Muscle of back (tissue), 11 donors: ENCODE results near the gene CCDC137. TPM values are rescaled to one million over a fixed set of nuclear protein-coding genes. Genes with fewer than 3 reads are reported as not detected.
"Not testable (repeated sequence)": the region's sequence is repeated elsewhere in the genome, so short reads cannot be mapped to it uniquely, and the experiment has no call there.

Source experiments
- DNase-seq, 3 donors: peaks; one replicate each; pipeline versions ENCODE4 v3.0.0 to v3.0.0-alpha.2; 2013
- polyA plus RNA-seq, 10 donors: library from polyadenylated mRNA; unstranded; fragments of 120-200 nt; gene quantifications; one replicate each; pipeline ENCODE4 v1.2.1, GENCODE V29; 2013; ENCODE audit not compliant: insufficient read length in 10 of 10

CCDC137 gene
- polyA plus RNA-seq, 10 donors = 8.8 to 16.1 (median 12.5) TPM

GRCh38 chr17:81648707-81649085 lies 17.8 kb upstream of the CCDC137 start:
- DNase-seq = no peak

- DNase-seq = no peak
Observed at GRCh38 chr17:81650951-81651350, 15.6 kb upstream of the CCDC137 start.

DNA sequence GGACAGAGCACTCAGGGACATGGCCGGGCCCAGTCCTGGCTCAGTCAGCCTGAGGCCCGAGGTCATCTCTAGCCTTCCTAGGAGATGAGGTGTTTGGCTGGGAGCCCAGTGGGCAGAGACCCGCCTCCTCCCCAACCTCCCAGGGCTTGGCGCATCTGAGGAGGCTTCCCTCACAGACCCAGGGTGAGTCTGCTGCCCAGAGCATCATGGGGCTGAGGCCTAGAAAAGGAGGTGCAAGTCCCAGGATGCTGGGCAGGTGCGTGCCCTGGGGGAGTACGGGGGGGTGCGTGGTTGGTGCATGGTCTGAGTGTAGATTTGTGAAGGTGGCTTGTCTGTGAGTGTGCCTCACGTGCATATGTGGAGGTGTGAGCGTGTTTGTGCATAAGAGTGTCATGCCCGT lies 14.8 kb upstream of the CCDC137 start:
- no peak for DNase-seq

GRCh38 chr17:81652906-81653771 lies 13.4 kb upstream of the CCDC137 start:
- DNase-seq = peak in 1 of 3 donors; percentile 32

DNA sequence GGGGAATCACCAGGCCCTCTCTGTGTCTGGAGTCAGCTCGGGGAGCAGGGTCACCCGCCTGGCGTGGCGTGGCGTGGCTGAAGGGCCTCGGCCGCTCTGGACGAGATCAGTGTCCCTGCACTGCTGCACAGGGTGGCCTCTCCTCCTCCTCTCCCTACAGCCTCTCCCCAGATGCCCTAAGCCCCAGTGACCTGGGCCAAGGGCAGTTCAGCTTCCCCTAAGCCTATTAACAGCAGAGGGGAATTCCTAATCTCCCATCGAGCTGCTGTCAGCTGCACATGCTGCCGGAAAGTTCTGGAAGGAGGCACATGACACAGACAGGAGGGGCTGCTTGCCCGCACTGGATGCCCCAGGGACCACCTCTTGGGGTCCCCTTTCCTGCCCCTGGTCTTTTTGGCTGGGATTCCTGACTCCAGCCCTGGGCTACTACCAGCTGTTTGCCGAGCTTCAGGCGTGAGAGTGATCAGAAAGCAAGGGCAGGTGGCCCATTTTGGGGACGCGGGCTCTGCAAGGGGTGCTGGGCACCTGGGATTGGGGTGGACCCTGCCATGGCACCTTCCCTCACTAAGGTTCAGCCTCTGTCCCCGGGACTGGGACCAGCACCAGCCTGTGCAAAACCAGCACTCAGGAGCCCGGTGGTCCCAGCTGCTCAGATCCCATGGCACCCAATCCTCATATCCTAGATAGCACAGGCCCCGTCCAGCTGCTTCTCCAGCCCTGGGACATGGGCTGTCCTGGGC lies 11.0 kb upstream of the CCDC137 start:
- no peak for DNase-seq

DNA sequence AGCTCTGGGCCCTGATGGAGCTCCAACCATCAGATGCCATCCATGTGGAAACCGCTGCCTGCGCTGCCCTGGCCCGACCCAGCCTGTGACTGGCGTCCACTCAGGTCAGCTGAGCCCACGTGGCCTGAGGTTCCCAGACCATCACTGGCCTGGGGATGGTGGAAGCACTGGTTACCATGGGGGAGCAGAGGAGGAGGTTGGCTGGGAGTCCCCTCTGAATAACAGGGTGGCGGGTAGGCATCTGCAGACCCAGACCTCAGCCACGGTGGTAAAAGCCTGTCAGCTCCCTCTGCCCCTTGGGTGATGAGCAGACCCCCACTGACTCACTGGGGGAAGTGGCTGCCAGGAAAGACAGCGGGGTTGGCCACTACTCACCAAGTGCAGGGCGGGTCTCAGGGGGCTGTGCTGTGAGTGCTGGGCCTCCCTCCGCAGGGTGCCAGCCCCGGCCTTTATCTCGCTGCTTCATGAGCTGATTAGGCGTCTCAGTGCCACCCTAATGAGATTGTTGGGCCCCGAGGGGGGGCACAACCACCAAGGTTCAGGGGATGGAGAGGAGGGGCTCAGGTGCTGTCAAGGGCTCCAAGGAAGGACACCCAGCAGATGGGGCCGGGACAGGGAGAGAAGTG lies 10.3 kb upstream of the CCDC137 start, which contains the start of gene PDE6G:
PDE6G (minus strand) TSS at position 425 of the 626 bp plus-strand sequence. CDS start 3,237 bp downstream, outside the sequence.
- DNase-seq = no peak

GRCh38 chr17:81656835-81657234 lies 9.7 kb upstream of the CCDC137 start:
- DNase-seq = peak in 1 of 3 donors; percentile 24

GRCh38 chr17:81659038-81659437 lies 7.5 kb upstream of the CCDC137 start:
- DNase-seq = no peak

DNA sequence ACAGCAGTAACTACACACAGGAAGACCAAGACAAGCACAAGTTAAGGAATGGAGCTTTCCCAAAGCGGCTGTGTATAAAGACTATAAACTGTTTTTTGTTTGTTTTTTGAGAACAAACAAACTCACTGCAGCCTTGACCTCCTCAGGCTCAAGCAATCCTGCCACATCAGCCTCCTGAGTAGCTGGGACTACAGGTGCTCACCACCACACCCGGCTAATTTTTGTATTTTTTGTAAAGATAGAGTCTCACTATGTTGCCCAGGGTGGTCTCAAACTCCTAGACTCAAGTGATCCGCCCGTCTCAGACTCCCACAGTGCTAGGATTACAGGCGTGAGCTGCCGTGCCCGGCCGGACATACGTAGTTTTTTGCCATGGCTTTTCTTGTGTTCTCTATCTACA lies 6.1 kb upstream of the CCDC137 start:
- no peak for DNase-seq

DNA sequence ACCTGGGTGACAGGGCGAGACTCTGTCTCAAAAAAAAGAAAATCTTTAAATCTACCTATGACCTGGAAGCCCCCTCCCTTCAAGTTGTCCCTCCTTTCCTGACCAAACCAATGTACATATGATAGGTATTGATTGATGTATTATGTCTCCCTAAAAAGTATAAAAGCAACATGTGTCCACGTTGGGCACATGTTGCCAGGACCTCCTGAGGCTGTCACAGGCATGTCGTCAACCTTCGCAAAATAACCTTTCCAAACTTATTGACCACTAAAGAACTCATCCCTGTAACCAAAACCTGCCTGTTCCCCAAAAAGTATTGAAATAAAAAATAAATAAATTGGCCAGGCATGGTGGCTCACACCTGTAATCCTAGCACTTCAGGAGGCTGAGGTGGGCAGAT lies 4.5 kb upstream of the CCDC137 start:
- no peak for DNase-seq

GRCh38 chr17:81664051-81664470 lies 2.5 kb upstream of the CCDC137 start:
- DNase-seq = no peak

DNA sequence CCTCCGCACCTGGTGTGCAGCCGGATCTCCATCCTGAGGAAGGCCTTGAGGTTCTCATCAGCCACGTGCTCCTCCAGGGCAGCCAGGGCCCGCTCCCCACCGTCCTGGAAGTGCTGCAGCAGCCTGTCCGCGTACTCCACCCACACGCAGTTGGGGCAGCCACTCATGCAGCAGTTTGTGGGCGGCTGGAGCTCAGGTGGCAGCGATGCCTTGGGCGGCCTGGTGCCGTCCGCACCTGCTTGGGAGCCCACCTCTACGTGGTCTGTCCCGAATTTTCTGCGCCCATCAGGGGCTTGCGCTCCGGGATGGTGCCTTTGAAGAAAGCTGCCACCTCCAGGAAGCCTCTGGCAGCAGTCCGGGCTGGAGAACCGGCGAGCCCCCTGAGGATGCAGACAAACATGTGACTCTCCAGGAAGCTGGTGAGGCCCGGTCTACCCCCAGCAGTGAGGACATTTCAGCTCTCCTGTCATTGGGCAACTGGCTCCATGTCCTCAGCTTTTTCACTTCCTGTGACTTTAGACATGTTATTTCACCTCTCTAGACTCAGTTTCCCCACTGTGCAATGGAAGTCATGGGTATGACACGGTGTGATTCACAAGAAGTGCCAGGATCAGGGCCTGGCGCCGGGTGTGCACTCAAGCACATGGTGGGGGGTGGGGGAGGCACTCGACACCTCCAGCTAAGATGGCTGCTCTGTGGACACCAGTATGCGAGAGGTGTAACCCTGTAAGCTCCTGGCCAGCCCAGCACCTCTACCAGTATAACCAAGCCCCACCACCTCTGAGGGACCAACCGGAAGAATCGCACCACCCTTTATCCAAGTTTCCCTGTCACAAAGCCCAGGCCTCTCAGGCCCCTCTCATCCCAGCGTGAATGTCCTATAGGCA lies 1.1 kb upstream of the CCDC137 start:
- DNase-seq = peak in 1 of 3 donors; percentile 39

- DNase-seq = no peak
Observed at GRCh38 chr17:81666092-81666341, 520 bp upstream of the CCDC137 start.

- no peak for DNase-seq
Observed at GRCh38 chr17:81667754-81668153, 1.2 kb downstream of the CCDC137 start.

- no peak for DNase-seq
Observed at GRCh38 chr17:81672504-81672903, 6.0 kb downstream of the CCDC137 start.

GRCh38 chr17:81672954-81673353 lies 6.4 kb downstream of the CCDC137 start:
- no peak for DNase-seq

GRCh38 chr17:81673561-81674258 lies 7.2 kb downstream of the CCDC137 start:
- no peak for DNase-seq

GRCh38 chr17:81675515-81676221 lies 9.1 kb downstream of the CCDC137 start:
- not testable (repeated sequence) for DNase-seq

DNA sequence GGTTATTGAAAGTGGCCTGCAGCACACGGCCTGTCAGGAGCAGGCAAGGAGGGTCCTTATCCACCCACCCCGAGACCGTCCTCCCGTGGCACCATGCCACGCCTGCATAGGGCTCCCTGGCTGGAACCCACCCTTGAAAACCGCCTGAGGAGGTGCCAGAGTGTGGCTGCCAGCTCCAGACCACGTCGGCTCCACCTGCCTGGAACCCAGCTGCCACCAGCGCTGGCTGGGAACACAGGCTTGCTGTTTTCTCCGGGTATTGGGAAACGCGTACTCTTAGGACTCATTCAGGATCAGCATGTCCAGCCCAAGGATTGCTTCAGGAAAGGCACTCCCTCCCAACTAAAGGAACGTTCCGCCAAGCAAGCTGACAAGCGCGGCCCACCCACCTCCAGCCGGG lies 10.4 kb downstream of the CCDC137 start:
- DNase-seq = no peak

DNA sequence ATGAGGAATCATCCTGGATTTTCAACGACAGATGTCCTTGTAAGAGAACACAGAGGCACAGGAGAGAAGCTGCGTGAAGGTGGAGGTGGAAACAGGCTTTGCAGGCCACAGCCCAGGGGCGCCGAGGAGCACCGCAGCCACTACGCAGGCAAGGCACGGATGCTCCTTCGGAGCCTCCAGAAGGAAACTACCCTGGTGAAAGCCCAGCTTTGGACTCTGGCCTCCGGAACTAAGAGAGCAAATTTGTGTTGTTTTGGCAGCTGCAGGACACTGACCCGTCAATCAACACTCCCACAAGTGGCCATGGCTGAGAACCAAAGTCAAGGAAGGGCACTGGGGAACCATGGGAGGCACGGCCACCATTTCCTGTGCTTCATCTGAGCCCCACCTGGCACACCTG lies 13.6 kb downstream of the CCDC137 start:
- no peak for DNase-seq
